GM19025 (cell line): ENCODE results near the gene HIGD1A.

Source experiments
- ATAC-seq: cut with Tn5 transposase; IDR thresholded peaks from one replicate; pipeline ENCODE4 v1.9.1; 2021; ENCODE audit warnings: mild to moderate bottlenecking, low read depth, moderate library complexity; ENCODE audit not compliant: unreplicated experiment

HIGD1A gene

GRCh38 chr3:42804106-42804830, at the start of gene HIGD1A:
Gene HIGD1A (minus strand): TSS chr3:42804490. CDS start chr3:42794253, 10,237 bp downstream.
- ATAC-seq = peak; percentile 100

DNA sequence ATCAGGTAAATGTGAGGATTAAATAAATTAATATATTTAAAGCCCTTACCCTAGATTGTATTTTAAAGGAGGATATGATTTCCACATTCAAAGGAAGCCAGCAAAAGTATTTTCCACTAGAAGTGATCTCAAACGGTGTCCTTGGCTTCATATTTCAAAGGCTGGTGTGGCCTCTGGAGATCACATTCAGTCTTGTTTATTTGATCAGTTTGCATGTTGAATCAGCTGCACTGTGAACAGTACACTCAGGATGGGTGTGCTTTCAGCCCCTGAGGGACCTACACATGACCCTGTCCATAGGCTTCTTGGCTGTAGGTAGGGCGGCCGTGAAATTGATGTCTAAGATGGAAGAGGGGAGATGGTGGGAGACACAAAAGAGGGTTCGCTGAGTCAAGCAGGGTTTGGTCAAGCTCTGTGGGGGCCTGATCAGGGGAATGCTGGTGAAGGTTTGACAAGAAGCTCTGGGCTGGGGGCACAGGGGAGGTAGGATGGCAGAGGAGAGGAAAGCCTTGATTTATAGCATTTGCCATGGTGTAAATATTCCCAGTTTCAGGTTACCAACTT, 49.5 kb upstream of the HIGD1A start:
- no peak for ATAC-seq

DNA sequence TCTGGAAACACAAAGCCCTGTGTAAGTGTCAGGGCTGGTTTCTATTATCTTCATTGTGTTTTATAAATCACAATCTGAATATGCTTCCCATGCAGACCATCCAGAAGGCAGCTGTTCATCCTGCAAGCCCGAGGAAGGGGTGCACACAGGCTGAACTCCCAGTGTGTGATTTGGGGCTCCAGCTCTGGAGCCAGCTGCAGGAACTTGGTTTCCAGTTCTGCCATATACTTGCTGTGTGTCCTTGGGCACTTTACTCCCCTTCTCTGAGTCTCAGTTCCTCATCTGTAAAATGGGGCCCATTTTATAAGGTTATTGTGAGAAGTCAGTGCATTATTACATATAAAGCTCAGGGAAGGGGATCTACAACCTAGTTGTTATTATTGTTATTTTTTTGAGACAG, 48.8 kb upstream of the HIGD1A start:
- no peak for ATAC-seq

- no peak for ATAC-seq
Measured at GRCh38 chr3:42852441-42852840, 48.2 kb upstream of the HIGD1A start.

DNA sequence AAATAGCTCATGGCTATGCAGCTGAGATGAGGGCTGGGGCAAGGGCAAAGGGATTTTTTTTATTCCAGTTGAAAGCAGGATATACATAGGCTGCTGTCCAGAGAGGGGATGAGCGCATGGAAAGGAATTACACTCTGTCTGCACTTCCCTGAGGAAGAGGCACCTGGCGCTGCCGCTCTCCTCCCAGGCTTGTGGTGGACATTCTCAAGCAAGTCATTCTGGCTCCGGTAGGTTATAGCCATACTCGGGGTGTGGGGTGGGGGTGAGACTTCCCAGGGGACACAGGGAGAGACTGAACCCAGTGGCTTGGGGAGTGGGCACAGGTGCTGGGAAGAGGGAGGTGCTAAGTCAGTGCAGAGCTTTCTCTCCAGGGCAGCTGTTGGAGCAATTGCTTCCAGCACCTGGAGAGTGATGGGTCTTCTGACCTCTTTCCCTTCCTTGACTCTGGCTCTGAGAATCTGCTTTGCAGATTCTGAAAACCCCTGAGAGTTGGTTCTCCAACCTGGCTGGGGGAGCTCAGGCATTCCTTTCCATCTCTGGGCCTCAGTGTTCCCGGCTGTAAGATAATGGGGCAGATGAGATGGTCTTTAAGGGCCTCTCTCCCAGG, 47.0 kb upstream of the HIGD1A start:
- ATAC-seq = no peak

DNA sequence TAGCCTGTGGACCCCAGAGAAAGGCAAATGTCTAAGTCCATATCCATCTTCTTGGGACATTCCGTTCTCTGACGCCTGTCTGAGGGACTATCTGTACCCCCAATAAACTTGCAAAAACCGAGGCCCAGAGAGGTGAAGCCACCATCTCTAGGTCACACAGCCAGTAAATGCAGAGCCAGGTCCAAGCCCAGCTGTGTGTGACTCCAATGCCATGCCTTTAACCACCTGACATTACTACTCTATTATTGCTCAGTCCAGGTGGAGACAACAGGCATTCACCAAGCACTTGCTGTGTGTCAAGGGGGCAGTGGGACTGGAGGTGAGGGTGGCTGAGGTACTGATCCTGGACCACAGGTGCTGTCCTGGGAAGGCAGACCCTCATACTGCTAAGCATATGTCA, 46.0 kb upstream of the HIGD1A start:
- ATAC-seq = no peak

DNA sequence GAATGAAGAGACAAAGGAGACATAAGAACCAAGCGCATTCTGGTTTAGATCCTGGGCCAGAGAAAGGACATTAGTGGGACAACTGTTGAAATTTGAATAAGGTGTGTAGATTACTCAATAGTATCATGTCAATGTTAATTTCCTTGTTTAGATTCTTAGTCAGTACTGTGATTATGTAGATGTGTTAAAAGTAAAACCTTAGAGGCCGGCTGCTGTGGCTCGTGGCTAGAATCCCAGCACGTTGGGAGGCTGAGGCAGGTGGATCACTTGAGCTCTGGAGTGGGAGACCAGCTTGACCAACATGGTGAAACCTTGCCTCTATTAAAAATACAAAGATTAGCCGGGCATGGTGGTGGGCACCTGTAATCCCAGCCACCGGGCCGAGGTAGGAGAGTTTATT, 44.7 kb upstream of the HIGD1A start:
- ATAC-seq = no peak

- no peak for ATAC-seq
Measured at GRCh38 chr3:42847731-42848130, 43.4 kb upstream of the HIGD1A start.

DNA sequence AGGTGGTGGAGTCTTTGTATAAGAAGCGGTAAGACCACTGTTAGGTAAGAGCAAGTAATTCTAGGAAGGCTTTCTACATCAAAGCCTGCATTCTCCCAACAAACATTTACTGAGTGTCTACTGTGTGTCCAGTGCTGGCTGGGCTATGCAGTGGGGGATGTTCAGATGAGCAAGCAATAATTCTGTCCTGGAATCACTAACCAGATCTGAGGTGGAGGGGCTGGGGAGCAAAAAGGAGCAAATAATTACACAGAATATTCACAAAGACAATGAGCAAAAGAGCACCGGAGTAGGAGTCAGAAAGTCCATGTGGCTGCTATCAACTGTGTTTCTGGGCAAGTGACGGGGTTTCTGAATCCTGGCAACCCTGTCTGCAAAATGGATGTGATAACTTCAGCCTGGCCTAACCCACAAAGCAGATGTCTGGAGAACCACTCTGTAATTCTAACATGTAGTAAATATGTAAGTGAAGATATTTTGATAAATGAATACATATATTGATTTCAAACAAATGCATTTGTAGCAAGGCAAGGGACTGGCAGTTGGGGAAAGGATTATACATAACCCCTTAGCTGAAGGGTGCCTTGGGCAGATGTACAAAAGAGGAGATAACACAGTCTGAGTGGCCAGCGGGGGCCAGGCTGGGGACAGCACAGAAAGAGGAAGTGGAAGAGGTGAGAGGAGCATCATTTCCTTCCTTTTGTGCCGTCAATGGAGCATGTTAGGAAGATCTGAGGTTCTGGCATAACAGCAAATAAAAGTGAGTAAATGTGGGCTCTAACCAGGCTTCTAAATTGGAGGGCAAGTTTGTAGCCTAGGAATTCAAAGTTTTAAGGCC, 42.6 kb upstream of the HIGD1A start:
- ATAC-seq = no peak

DNA sequence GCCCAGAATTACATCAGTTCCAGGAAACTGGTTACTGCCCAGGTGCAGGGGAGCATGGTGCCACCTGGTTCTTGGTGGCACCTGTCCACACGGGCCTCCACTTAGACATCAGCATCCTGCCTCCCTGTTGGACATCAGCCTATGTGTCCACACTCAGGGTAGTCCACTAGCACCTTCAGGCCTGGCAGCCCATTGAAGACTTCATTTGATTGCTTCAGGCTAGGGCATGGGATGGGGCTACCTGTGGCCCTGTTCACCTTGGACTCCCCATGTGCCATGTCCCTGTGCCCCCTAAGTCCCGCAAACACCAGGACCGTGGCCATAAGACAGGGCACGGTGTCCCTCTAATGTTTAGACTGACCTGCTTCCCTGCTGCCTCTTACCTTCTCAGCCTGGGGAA, 40.5 kb upstream of the HIGD1A start:
- ATAC-seq = no peak

DNA sequence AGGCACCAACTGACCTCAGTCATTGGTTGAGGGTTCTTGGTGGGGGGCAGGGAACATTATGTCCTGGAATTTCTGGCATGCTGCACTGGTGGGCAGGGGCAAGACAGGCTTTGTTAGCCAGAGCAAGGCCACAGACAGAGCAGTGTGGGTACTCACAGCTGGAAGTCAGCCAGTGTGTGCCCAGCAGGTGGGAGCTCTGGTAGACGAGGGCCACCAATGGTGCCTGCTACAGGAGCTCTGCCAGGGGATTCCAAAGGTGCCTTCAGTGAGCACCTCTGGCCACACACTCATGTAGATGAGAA, 40.1 kb upstream of the HIGD1A start:
- ATAC-seq = no peak

DNA sequence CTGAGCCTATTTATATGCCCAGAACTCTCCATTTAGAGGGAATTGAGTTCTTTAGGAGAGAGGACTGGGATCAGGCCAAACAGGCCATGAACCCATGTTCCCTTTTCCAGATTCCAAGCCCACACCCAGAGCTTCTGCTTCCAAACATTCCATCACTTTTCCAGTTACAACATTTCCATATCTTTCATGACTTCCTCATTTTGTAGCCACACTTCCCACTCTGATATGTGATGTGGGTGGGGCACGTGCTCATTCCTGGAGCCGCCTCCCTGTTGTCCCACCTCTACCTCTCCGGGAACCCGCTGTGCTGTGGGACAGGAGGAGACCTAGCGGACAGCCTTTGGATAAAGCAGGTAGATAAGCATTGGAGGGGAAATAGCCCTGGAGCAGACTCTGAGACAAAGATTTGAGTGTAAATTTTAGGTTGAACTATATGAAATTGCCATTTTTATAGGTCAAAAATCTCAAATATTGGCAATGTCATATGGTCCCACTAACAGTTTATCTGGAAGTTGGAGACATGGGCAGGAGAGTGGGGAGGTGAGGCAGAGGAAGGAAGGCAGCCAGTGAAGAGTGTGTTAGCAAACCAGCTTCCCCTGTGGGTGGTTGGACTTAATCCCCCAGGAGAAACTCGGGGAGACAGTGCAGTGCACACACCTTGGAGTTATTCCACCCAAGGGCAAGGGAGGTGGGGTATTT, 39.6 kb upstream of the HIGD1A start:
- no peak for ATAC-seq

GRCh38 chr3:42841332-42841731, 37.0 kb upstream of the HIGD1A start:
- ATAC-seq = no peak

DNA sequence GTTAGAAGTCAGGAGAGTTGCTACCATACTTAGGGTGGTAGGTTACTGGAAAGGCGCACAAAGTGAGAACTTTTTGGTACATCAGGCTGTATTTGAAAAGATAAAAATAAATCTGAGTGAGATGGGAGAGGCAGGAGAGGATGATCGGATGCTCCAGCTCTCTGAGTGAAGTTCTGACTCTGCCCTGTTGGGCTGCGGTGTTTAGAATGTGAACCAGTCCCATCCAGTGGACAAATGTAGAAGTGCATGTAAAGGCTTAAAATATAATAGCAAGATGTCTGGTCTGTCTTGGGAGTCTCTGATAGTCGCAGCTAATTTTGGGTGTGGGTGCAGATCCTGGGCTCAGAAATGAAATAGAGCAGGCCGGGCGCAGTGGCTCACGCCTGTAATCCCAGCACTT, 35.3 kb upstream of the HIGD1A start:
- ATAC-seq = peak; percentile 91

GRCh38 chr3:42838571-42838970, 34.3 kb upstream of the HIGD1A start:
- ATAC-seq = no peak

GRCh38 chr3:42836150-42837123, 32.1 kb upstream of the HIGD1A start:
- no peak for ATAC-seq

DNA sequence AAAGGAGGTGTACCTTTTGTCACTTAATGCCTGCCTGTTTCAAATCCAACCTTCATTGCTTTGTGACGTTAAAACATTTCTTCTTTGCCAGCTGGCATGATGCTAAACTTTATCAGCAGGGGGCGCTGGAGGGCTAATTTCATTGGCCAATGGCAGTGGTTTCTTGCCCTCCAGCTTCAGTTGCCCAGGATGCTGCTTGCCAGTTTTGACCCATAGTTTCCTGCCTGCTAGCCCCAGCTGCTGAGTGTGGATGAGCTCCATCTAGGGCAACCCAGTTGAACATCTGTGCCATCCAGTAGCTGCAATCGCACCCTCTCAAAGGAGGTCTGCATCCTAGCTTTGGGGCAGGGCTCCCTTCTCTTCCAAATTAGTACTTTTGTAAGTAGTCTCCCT, 27.0 kb upstream of the HIGD1A start:
- ATAC-seq = no peak

DNA sequence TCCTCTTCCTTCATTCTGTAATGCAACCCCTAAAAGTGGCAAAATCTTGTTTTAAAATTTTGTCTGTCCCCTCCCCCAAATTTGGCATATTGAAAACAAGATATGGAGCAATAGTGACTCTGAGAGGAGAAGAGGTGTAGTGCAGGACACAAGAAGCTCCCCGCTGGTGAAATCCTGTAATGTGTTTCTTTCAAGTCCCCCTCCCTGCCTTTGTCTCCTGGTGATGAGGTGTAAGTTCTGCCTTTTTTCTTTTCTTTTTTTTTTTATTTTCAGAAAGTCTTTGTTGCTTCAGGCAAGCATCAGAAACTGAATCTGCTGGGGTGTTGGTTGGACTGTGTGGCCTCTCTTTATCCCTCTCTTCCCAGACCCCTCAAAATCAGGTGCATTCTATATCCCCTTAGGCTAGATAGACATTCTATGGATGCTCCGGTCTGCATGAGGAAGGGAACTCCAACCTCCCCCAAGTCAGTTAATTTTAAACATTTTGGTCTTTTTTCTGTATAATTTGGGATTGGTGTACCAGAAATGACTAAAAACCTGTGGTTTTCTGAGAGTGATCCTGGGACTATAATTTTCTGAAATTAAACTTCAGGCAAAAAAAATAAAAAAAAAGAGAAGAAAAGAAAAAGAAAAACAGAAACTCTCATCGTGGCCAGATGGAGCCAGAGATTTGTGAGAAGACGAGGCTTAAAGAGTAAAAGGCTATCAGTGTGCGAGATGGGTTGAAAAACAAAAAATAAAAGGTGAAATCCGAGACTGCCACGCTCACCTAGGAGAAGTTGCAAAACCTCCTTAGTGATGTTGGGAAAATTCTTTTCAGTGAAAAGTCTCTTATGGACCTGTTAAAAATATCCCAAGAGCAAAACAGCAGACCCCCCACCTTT, 26.4 kb upstream of the HIGD1A start:
- ATAC-seq = no peak
